Suppressor macrophage treated with lipopolysaccharide for 1 hour (primary cell): Measurements from ENCODE around the gene GABRD.
A peak's percentile ranks its signal among the peaks of the same experiment; 100 is the strongest.

ENCODE experiments used
- DNase-seq, 3 donors: peaks; one replicate each; pipeline ENCODE4 v3.0.0-alpha.2; 2020 to 2022

GABRD gene

GRCh38 chr1:2019571-2020309 is 595 bp downstream of the GABRD start:
- peak in 1 of 3 donors; percentile 24 for DNase-seq

GRCh38 chr1:2020310-2020655 is 1.1 kb downstream of the GABRD start:
- no peak for DNase-seq

GRCh38 chr1:2021550-2021949 is 2.4 kb downstream of the GABRD start:
- DNase-seq = no peak

- DNase-seq = no peak
Observed at GRCh38 chr1:2022063-2022770, 3.1 kb downstream of the GABRD start.

GRCh38 chr1:2023187-2023586 is 4.0 kb downstream of the GABRD start:
- no peak for DNase-seq

- no peak for DNase-seq
Observed at GRCh38 chr1:2024451-2024850, 5.3 kb downstream of the GABRD start.

GRCh38 chr1:2024887-2025286 is 5.7 kb downstream of the GABRD start:
- DNase-seq = no peak

- DNase-seq = no peak
Observed at GRCh38 chr1:2025491-2025981, 6.4 kb downstream of the GABRD start.

- DNase-seq = no peak
Observed at GRCh38 chr1:2027961-2028583, 8.9 kb downstream of the GABRD start.

- no peak for DNase-seq
Observed at GRCh38 chr1:2028870-2029560, 9.9 kb downstream of the GABRD start.

GRCh38 chr1:2029561-2029960 is 10.4 kb downstream of the GABRD start:
- DNase-seq = no peak

- DNase-seq = no peak
Observed at GRCh38 chr1:2030076-2030871, 11.1 kb downstream of the GABRD start.

- no peak for DNase-seq
Observed at GRCh38 chr1:2031546-2032540, 12.7 kb downstream of the GABRD start.

- DNase-seq = no peak
Observed at GRCh38 chr1:2032737-2033136, 13.6 kb downstream of the GABRD start.

GRCh38 chr1:2033165-2033564 is 14.0 kb downstream of the GABRD start:
- DNase-seq = no peak

- DNase-seq = no peak
Observed at GRCh38 chr1:2036287-2036686, 17.1 kb downstream of the GABRD start.

- no peak for DNase-seq
Observed at GRCh38 chr1:2037314-2037979, 18.3 kb downstream of the GABRD start.

- DNase-seq = no peak
Observed at GRCh38 chr1:2038229-2038628, 19.1 kb downstream of the GABRD start.

- no peak for DNase-seq
Observed at GRCh38 chr1:2039251-2039650, 20.1 kb downstream of the GABRD start.

GRCh38 chr1:2041305-2041704 is 22.2 kb downstream of the GABRD start:
- no peak for DNase-seq

- DNase-seq = no peak
Observed at GRCh38 chr1:2041887-2042286, 22.7 kb downstream of the GABRD start.
